Measurements from ENCODE around the gene PPL. TPM values are rescaled to one million over a fixed set of nuclear protein-coding genes. Genes with fewer than 3 reads are reported as not detected.
"Not testable (repeated sequence)": the region's sequence is repeated elsewhere in the genome, so short reads cannot be mapped to it uniquely, and the experiment has no call there.

The PPL gene
- total RNA-seq, 1 donor from 2014 or later = 85.1 TPM

GRCh38 chr16:4938683-4939030, 1.7 kb upstream of the PPL start:
- intact Hi-C loops (cut with DNase I) = no loop called here
- DNase-seq (ENCODE audit: low spot score) (no peak), ATAC-seq (no peak)

- ATAC-seq = no peak
- DNase-seq (ENCODE audit: low spot score) = no peak
- intact Hi-C loops (cut with DNase I) = no loop called here
Measured at GRCh38 chr16:4937782-4938682, 1.1 kb upstream of the PPL start.

DNA sequence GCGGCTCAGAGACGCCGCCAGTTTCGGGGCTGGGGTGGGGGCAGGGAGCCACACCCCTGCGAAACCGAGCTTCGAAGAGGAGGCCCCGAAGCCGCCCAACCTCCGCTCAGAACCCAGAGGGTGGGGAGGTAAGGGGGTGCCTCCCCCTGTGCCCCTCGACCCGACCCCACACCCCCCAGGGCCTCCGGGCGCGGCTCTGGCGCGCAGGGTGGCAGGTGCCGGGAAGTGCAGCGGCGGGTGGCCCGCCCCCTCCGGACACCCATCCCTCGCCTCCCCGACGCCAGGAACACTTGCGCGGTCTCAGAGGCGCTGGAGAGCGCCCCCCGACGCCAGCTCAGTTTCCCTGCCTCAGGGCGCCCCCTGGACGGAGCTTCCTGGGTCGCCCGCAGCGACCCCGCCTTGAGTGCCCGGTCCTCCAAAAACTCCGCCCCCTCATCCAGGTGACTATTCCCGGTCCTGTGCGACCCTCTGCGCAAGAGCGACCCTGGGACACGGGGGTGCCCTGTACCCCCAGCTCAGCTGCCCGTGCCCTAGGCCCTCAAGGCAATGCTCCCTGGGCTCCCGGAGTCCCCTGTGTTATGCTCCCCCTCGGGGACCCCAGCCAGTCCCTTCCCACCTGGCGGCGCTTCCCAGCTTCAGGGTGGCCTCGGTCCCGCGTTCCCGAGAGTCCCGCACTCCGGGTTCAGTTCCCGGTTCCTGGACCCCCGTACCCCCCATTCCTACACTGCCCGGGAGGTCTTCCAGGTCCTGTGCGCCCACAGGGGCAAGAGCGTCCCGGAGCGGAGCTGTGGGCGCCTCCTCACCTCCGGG, 562 bp downstream of the PPL start:
- ATAC-seq (peak; percentile 49), DNase-seq (ENCODE audit: low spot score) (no peak)
- intact Hi-C loops (cut with DNase I) = no loop called here

DNA sequence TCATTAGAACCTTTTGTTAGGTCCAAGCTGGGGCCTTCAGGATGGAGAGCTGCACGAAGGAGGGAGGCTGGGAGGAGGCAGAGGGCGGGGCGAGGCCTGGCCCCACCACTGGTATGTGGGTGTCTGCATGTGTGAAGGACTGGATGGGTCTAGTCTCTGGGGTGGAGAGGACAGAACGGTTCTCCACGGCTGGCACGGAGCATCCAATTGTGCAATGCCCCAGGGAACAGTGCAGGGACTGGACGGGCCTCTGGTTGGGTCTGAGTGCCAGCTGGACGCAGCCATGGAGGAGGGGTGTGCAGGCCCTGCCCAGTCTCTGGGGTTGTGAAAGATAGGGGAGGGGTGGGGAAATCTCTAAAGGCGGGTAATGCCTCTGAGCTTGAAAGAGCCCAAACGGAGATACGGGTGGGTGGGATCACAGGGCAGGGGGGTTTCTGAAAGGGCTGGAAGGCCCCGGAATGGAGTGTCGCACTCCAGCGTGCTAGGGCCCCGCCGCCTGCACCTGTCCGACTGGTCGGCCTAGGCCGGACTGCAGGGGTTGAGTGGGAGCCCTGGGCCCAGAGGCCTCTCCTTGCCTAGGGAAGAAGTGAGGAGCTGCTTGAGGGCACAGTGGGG, 1.6 kb downstream of the PPL start:
- intact Hi-C loops (cut with DNase I) = no loop called here
- DNase-seq (ENCODE audit: low spot score) (peak; percentile 86), ATAC-seq (peak; percentile 90)

GRCh38 chr16:4934591-4934990, 2.4 kb downstream of the PPL start:
- intact Hi-C loops (cut with DNase I) = no loop called here
- DNase-seq (ENCODE audit: low spot score) (no peak), ATAC-seq (no peak)

DNA sequence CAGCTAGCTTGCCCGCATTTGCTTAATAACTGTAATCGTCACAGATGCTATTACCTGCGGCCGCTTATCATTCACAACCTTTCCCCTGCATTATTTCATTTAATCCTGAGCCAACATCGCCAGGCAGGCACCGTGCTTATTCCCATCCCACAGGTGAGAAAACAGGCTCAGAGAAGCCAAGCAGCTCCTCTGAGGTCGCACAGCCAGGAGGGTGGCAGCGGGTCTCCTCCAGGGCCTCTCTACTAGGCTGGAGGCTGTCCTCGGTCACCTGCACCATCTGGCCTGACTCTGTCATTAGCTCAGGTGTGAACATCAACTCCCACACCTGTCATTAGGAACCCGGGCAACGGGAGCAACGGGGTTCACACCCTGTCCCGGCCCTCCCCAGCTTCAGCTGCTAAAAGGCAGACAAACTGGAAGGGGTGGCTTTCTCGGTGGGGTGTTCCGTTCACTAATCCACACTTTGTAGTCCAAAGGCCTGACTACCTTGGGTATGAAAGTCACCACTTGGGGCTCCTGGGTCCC, 3.0 kb downstream of the PPL start:
- DNase-seq (ENCODE audit: low spot score) (no peak), ATAC-seq (no peak)
- intact Hi-C loops (cut with DNase I) = no loop called here

GRCh38 chr16:4933433-4933832, 3.5 kb downstream of the PPL start:
- no peak for ATAC-seq
- intact Hi-C loops (cut with DNase I) = no loop called here

DNA sequence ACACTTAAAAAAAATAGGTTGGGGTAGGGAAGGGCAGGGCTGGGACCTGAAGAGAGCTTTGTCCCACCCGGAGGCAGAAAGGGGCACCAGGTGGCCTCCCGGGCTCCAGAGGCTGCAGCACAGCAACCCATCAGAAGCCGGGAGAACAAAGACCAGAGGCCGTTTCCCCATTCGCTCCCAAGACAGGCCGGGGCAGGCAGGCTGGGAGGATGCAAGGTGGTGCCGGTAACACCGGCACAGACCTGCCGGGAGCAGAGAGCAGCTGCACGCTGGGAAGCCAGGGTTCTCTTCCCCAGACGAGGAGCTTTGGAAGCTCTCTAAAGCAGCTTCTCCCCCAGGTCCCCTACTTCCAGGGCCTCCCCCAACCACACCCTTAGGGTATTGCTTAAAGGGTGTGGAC, 5.6 kb downstream of the PPL start:
- ATAC-seq = no peak
- intact Hi-C loops (cut with DNase I) = no loop called here
- DNase-seq (ENCODE audit: low spot score) = no peak

More at GRCh38 chr16:4933433-4933832, 3.5 kb downstream of the PPL start:
- DNase-seq (ENCODE audit: low spot score) = no peak

GRCh38 chr16:4929619-4930018, 7.3 kb downstream of the PPL start:
- intact Hi-C loops (cut with DNase I); DNase-seq (ENCODE audit: low spot score): not testable (repeated sequence)

GRCh38 chr16:4928227-4928626, 8.7 kb downstream of the PPL start:
- no peak for ATAC-seq
- no peak for DNase-seq (ENCODE audit: low spot score)
- intact Hi-C loops (cut with DNase I) = no loop called here

More at GRCh38 chr16:4929619-4930018, 7.3 kb downstream of the PPL start:
- ATAC-seq = not testable (repeated sequence)

DNA sequence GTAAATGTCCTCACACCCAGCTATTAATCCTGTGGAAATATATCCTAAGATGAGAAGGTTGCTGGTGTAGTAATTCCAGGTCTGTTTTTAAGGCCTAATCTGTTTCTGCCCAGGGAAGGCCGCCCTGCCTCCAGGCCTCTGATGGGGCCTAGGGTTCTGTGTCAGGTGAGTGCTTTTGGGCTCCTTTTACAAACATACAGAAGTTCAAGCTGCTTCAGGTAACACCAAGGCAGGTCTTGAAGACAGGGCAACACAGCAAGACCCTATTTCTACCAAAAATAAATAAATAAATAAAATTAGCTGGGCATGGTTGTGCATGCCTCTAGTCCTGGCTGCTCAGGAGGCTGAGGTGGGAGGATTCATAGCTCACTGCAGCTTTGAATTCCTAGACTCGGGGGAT, 9.3 kb downstream of the PPL start:
- DNase-seq (ENCODE audit: low spot score) = no peak
- no peak for ATAC-seq
- intact Hi-C loops (cut with DNase I) = no loop called here

DNA sequence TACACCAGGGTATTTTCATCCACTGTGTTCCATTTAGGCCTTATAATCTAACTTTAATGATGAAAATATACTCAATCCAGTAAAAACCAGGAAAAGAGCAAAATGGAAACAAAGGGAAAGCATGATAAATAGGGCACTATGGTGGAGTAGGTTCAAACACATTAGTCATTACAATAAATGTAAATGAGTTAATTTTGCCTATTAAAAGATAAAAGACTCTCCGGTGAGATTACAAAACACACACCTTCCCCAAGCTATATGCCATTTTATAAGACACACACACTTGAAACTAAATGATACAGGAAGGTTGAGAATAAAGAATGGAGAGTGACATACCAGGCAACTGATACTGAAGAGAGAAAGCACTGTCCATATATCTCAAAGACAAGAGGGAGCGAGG, 10.0 kb downstream of the PPL start:
- intact Hi-C loops (cut with DNase I) = no loop called here

GRCh38 chr16:4925791-4926190, 11.2 kb downstream of the PPL start:
- intact Hi-C loops (cut with DNase I) = no loop called here
- no peak for ATAC-seq
- DNase-seq (ENCODE audit: low spot score) = no peak

More for the DNA sequence above, 10.0 kb downstream of the PPL start:
- no peak for DNase-seq (ENCODE audit: low spot score)
- no peak for ATAC-seq

DNA sequence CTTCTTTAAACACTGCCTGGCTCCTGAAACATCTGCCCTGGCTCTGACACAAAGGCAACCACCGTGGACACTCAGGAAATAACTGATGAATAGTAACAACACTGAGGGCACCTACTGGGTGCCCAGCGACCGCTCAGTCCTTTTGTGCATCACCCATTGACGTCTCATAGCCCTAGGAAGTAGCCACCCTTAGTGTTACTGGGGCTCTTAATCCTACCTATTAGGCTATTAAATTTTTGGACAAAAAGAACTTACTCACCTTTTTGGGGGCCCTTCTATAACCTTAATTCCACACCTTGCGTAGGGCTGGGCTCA, 11.7 kb downstream of the PPL start:
- intact Hi-C loops (cut with DNase I) = no loop called here

DNA sequence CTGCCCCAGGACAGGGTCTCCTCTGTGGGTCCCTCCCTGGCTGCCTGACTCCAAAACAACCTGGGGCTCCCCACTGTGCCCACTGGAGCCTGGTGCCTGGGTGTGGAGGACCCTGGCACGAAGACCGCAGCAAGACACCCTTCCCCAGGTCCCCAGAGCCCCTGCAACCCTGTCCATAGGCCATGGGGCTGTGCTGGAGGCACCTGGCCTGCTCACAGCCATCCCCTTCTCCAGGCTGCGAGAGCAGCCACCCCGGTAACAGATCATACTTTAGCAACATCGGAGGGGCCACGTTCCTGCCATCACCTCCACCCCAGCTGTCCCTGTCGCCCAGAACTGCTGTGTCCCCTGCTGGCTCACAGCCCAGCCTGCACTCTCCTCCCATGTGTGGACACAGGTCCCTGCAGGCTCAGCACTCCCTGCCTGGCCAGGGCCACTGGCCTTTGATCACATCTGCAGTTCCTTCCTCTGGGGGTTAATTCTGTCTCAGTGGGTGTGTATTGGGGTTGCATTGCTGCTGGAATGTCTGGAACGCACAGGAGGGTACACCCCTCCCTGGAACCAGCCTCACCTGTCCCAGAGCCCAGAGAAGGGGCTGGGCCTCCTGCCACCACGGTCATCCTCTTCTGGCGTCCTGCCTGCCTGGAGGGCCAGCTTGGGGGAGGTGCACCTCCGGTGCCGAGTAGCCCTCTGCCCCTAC, 12.2 kb downstream of the PPL start:
- no peak for DNase-seq (ENCODE audit: low spot score)
- ATAC-seq = no peak
- intact Hi-C loops (cut with DNase I) = no loop called here

More for the DNA sequence above, 11.7 kb downstream of the PPL start:
- DNase-seq (ENCODE audit: low spot score) (no peak), ATAC-seq (no peak)

DNA sequence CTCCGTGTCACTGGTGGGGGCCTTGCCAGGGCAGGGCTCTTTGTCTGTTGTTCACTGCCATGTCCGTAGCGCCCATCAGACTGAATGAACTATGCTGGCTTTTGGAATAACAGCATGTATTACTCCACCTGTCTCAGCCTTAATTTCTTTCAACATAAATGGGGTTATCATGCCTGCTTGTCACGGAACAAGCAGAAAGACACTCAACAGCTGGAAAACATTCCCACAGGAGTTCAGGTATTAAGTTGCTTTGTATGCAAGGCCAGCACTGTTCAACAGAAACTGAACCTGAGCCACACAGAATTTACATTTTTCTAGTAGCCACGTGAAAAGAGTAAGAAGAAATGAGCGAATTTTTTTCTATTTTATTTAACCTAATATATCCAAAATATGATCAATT, 13.1 kb downstream of the PPL start:
- ATAC-seq (no peak), DNase-seq (ENCODE audit: low spot score) (no peak)
- intact Hi-C loops (cut with DNase I) = no loop called here

DNA sequence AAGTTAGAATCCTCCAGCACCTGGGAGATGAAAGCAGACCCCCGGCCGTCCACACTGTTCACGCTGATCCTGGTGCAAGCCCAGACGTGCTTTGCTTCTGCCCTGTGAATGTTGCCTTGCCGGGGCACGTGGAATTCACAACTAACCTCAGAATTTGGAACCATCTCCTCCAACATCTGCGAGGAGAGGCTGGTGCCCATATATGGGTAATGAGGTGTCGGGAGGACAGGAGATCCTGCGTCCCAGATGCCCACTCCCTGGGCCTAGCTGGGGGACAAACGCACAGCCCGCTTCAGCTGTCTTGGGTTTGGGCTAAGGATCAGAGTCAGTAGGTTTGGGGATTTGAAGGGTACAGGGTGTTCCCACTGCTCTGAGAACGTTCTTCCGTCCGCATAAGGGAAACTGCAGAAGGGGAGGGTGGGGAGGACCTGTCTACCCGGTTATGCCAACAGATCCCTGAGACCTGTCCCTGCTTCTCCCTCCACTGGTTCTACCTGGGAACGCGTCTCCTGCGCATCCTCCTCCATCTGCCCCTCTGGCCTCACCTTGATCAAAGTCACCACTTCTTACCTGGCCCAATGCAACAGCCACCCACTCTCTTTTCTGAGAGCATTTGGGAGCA, 14.1 kb downstream of the PPL start:
- ATAC-seq = peak; percentile 41
- no peak for DNase-seq (ENCODE audit: low spot score)
- intact Hi-C loops (cut with DNase I) = no loop called here

DNA sequence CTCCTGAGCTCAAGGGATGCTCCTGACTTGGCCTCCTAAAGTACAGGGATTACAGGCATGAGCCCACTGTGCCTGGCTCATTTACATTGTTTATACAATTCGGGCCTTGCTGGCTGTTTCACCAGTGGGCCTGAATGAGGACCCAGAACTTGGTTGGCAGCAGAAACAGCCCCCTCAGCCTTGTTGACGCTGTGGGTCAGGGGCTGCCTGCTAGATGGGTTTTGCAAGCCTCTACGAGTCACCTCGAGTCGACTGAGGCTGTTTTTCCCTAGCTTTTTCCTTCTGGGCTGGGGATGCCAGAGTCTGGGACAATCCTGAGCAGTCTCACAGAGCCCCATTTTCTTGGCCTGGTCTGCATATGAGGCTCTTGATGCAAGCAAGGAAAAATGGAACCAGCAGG, 16.1 kb downstream of the PPL start:
- ATAC-seq = no peak
- intact Hi-C loops (cut with DNase I) = no loop called here
- DNase-seq (ENCODE audit: low spot score) = no peak

DNA sequence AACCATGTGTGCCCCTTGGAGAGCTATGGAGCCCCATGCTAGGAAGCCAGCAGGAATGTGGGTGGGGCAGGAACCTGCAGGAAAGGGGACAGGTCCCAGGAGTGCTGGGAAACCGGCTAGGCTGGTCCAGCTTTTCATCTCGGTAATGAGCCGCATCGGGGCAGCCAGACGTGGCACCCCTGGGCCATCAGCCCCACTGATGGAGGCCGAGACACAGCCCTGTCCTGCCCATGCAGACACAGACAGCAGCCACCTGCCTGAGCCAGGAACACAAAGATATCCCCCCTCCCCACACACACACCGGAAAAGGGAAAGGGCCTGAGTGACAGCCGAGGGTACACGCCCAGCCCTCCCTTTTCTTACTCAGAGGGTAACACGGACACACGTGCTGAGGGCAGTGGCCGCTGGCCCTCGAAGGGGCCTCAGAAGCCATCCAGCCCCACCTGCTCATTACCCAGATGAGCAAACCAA, 18.1 kb downstream of the PPL start:
- ATAC-seq (no peak), DNase-seq (ENCODE audit: low spot score) (no peak)
- intact Hi-C loops (cut with DNase I) = no loop called here

Data from sciatic nerve (tissue), 2 donors.